Nephron (organoid): ENCODE results near the gene ATP6V1B1.

Experiments used
- H3K27ac Mint-ChIP-seq, 3 experiments: 2 replicates each; pipeline ENCODE4 v1.8.0; 2020; ENCODE audit warnings: mixed read lengths in 3 of 3, mild to moderate bottlenecking in 2 of 3, moderate library complexity in 1 of 3
- H3K27me3 Mint-ChIP-seq: 2 replicates; pipeline ENCODE4 v1.8.0; 2021; ENCODE audit warnings: low read depth, mild to moderate bottlenecking, moderate library complexity, mixed read lengths
- H3K36me3 Mint-ChIP-seq: 2 replicates; pipeline ENCODE4 v1.8.0; 2020; ENCODE audit warnings: low read depth, mixed read lengths
- H3K4me1 Mint-ChIP-seq: 2 replicates; pipeline ENCODE4 v1.8.0; 2020; ENCODE audit warnings: mixed read lengths
- H3K4me3 Mint-ChIP-seq, 3 experiments: 2 replicates each; pipeline ENCODE4 v1.8.0; 2020; ENCODE audit warnings: mild to moderate bottlenecking in 3 of 3, mixed read lengths in 3 of 3, moderate library complexity in 2 of 3
- H3K9me3 Mint-ChIP-seq: 2 replicates; pipeline ENCODE4 v1.8.0; 2020; ENCODE audit warnings: mixed read lengths
- CTCF ChIP-seq, 3 experiments: fragments of 200-600 bp; sonication (generic); IDR thresholded peaks; one replicate each; pipeline ENCODE4 v1.5.0; 2021; ENCODE audit warnings: antibody characterized with exemption in 3 of 3; ENCODE audit not compliant: unreplicated experiment in 3 of 3

Gene ATP6V1B1

GRCh38 chr2:70986499-70987189 lies 50.9 kb downstream of the ATP6V1B1 start:
- TF ChIP-seq CTCF (IDR thresholded peaks at IDR 0.05; ENCODE audit: unreplicated experiment in 3 of 3), result no peak
- no peaks in the 10 kb centered on the region for H3K4me1 Mint-ChIP-seq
- H3K9me3 Mint-ChIP-seq, result no peaks in the 10 kb centered on the region
- no peaks in the 10 kb centered on the region for H3K27me3 Mint-ChIP-seq
- no peak overlapping the region for H3K4me3 Mint-ChIP-seq
- no peak overlapping the region for H3K27ac Mint-ChIP-seq
- H3K36me3 Mint-ChIP-seq, result peaks cover 43% of the 10 kb centered on the region

GRCh38 chr2:70987386-70987785 lies 51.7 kb downstream of the ATP6V1B1 start:
- H3K4me3 Mint-ChIP-seq, result no peak overlapping the region
- no peaks in the 10 kb centered on the region for H3K27me3 Mint-ChIP-seq
- no peak overlapping the region for H3K27ac Mint-ChIP-seq
- H3K4me1 Mint-ChIP-seq, result no peaks in the 10 kb centered on the region
- H3K36me3 Mint-ChIP-seq, result peaks cover 43% of the 10 kb centered on the region
- H3K9me3 Mint-ChIP-seq, result no peaks in the 10 kb centered on the region
- no peak for TF ChIP-seq CTCF (IDR thresholded peaks at IDR 0.05; ENCODE audit: unreplicated experiment in 3 of 3)

GRCh38 chr2:70988151-70988550 lies 52.5 kb downstream of the ATP6V1B1 start:
- Mint-ChIP-seq H3K27ac (no peak overlapping the region), H3K4me1 (peaks cover 6% of the 10 kb centered on the region), H3K4me3 (no peak overlapping the region), H3K9me3 (no peaks in the 10 kb centered on the region), H3K27me3 (no peaks in the 10 kb centered on the region), H3K36me3 (peaks cover 43% of the 10 kb centered on the region)
- no peak for TF ChIP-seq CTCF (IDR thresholded peaks at IDR 0.05; ENCODE audit: unreplicated experiment in 3 of 3)

GRCh38 chr2:70988726-70989648 lies 53.3 kb downstream of the ATP6V1B1 start:
- peaks cover 3% of the 10 kb centered on the region for H3K27me3 Mint-ChIP-seq
- H3K27ac Mint-ChIP-seq, result no peak overlapping the region
- H3K4me1 Mint-ChIP-seq, result peaks cover 14% of the 10 kb centered on the region
- no peak overlapping the region for H3K4me3 Mint-ChIP-seq
- no peak for TF ChIP-seq CTCF (IDR thresholded peaks at IDR 0.05; ENCODE audit: unreplicated experiment in 3 of 3)
- peaks cover 38% of the 10 kb centered on the region for H3K36me3 Mint-ChIP-seq
- H3K9me3 Mint-ChIP-seq, result no peaks in the 10 kb centered on the region

- TF ChIP-seq CTCF (IDR thresholded peaks at IDR 0.05; ENCODE audit: unreplicated experiment in 3 of 3), result no peak
- H3K9me3 Mint-ChIP-seq, result no peaks in the 10 kb centered on the region
- H3K4me3 Mint-ChIP-seq, result peak overlapping the region in 1 of 3 experiments; percentile 51
- no peak overlapping the region for H3K27ac Mint-ChIP-seq
- peaks cover 6% of the 10 kb centered on the region for H3K27me3 Mint-ChIP-seq
- peaks cover 14% of the 10 kb centered on the region for H3K4me1 Mint-ChIP-seq
- peaks cover 37% of the 10 kb centered on the region for H3K36me3 Mint-ChIP-seq
These were observed 54.5 kb downstream of the ATP6V1B1 start for GRCh38 chr2:70990216-70990615.
